NCI-H2029 (cell line): ENCODE results near the gene PUM1.

Experiments
- DNase-seq: peaks from one replicate; lab custom pipeline; 2025; lab: John Stamatoyannopoulos, UW

The PUM1 gene

DNA sequence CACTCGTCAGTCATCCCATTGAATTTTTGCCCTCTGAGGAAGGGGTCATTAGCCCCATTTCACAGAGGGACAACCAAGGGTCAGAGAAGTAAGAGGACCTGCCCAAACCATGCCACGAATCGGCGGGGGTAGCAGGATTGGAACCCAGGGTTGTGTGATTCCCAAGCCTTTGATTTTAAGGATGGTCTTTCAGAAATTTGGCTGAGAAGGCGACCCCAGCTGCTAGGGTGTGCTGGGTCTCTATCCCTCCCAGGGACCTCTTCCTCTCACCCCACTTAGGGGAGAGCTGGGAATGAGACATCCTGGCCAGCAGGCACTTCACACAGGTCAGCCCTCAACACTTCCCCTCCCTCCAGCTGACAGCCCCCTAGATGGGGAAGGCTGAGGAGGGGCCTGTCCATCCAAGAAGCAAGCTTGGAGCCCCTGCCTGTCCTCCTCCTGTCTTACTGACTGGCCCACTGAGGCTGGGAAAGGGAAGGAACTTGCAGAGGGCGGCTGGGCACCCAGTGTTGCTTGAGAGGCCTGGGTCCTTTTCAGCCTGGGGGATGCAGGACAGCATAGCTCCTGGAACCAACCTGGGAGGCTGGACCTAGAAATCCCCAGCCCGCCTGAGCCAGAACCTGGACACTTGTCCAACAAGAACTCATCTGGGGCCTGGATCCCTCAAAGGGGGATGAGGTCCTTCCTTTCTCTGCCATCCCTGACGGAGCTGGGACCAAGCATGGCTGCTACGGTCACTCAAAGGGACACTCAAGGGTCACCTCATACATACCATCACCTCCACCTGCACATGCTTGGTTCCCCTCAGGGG, 158.7 kb downstream of the PUM1 start:
- DNase-seq: no peak

DNA sequence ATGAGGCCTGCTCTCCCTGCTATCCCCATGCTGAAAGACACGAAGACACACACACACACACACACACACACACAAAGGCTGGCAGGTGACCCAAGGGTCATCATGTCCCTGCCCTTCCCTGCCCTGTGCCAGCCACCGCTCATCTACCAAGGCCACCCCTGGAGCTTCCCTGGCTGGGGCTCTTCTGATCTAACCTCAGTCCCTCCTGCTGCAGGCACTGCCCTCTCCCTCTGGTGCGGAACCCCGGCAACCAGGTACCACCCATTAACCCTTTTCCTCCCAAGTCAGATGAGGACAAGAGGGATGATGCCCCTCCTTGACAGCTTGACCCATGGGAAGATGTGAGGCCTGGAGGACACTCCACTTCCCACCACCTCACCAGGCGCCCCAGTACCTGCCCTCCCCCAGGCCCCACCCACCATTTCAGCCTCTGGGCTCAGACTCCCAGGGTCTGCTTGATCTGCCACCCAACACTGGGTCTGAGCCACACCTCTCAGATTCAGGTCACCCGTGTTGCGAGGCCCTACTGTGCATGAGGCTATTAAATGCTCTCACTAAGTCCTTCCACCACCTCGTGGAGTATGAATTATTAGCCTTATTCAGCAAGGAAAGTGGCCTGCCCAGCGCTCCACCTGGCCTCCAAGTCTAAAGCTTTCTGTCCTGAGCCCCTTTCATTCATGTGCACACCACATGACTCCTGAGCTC, 159.4 kb downstream of the PUM1 start:
- DNase-seq: no peak

DNA sequence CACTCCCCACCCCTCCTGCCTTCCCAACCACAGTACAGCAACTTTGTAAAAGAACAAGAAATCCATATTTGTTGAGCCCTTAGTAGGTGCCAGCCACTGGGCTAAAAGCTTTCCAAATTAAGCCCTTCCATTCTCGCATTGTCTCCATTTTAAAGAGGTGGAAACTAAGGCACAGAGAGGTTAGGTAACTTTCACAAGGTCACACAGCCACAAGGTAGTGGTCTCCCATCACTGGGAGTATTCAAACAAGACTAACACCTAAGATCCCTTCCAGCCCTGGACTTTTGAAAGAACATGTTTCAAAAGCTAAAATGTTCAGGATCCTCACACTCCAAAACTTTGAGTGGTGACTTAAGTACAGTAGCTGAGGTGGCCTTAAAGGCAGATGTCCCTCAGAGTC, 160.1 kb downstream of the PUM1 start:
- DNase-seq: no peak

DNA sequence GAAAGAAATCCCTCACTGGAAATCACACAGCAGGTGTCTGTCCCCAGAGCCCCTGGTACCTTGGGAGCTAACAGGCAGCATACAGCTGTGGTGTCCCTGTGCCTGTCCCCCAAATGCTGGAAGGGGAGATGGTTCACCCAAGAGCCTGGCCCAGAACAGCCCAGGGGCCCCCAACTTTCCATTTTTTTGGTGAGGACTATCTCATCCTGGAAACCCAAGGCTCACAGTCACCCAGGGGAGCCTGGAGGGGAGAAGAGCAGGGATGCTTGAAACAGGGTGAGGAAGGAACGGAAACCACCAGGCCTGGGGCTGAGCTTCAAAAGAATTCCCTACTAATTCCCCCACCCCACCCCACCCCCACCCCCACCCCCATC, 160.6 kb downstream of the PUM1 start:
- no peak for DNase-seq

DNA sequence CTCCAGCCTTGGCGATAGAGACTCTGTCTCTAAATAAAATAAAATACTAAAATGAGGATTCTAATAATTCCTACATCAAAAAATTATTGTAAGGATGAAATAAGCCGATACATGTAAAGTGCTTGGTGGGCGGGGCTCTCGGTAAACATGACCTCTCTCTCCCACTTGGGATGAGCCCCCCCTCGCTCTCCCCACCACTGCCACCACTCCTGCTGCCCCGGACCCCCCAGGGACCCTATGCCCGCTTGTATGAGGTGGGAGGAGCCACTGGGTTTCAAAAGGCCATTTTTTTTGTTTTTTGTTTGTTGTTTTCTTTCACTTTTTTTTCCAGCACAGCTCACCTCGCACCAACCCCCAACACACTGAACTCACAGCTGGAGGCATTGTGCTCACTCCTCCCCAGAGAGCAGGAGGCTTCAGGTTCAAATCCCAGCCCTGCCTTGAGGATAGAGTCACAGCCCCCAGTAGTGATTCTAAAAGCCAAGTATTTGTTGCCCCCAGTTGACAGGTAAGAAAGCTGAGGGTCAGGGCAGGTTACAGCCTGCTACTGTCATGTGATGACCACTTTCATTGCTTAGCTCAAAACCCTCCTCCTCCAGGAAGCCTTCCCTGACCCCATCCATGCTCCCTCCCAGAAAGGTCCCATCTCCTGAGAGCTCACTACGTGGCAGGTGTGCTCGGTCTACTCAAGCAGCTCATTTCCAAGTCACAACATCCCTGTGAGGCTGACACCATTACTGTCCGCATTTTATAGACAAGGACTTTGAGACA, 161.1 kb downstream of the PUM1 start:
- DNase-seq: no peak

DNA sequence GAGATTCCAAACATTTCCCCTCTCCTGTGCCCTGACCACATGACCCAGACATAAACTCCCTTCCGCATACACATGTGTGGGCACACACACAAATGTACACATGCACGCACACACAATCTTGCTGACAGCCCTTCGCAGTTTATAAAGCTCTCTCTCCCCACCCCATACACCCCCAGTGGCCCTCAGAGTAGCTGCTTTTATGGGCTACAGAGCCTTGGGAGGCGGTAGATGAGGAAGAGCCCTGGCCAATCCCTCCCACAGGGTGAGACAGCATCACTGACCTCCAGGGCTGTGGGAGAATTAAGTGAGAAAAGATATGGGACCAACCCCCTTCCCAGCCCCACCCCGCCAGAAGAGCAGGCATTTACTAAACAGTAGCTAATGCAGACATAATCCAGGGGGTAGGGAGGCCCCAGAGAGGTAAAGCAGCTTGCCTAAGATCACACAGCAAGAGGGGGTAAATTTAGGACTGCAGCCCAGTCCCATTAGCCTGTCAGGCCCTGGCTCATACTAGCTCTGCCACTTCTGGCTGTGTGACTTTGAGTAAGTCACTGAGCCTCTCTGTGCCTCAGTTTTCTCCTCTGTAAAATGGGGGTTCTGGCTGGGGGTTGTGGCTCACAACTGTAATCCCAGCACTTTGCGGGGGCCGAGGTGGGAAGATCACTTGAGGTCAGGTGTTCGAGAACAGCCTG, 162.0 kb downstream of the PUM1 start:
- no peak for DNase-seq

DNA sequence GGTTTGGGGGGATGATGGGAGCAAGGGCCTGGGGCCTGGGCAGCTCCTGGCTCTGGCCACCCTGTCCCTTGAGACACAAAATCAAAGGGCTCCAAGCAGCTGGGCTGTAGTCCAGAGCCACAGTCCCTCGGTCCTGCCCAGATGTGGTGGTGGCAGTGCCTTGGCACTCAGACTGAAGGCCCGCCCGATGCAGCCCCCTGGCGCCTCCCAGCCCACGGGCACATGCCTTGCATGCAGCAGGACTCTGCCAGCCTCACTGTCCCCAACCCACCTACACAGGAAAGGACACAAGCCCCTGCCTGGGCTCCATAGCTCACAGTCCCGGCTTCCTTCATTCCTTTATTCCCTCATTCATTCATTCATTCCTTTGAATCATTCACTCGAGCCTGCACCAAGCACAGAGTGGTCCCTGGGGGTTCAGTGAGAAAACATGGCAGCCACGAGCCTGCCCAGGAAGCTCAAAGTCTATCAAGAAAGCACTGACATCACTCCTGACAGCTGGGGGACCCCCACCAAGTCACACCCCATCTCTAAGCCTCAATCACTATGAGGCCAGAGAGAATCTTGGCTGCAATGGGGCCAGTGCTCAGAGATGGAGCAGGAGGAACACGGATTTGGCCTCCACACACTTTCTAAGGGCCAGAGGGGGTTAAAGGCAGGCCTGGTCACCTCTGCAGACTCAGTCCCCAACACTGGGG, 162.8 kb downstream of the PUM1 start:
- no peak for DNase-seq

DNA sequence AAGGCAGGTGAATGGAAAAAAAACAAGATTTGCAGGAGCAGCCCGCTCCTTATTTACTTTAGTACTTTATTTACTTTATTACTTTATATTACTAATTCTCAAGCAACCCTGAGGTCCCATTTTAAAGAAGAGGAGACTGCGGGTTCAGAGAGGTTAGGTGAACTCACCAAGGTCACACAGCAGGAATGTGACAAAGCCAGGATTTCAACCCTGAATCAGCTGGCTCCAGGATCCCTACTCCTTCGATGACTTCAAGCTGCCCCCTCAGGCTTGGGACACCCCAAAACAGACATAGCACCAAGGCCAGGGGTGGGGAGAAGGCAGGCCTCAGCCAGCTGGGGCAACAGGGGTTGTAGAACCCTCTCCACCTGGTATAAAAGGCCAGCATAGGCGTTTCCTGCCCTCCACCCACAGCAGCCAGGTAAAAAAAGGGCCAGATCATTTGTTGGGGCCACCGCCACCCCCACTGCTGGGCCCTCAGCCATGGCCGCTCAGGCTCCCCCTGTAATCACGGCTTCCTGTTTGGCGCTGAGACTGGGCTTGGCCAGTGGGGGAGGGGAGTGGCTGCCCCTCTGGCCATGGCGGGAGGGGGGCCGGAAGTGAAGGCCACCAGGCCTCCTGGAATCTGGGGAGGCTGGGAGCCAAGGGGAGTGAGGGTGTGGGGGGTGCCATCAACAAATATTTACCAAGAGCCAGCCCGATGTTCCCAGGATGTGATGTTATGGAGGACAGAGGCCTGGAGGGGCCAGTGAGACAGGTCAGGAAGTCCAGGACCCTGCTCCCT, 163.5 kb downstream of the PUM1 start:
- DNase-seq: no peak

DNA sequence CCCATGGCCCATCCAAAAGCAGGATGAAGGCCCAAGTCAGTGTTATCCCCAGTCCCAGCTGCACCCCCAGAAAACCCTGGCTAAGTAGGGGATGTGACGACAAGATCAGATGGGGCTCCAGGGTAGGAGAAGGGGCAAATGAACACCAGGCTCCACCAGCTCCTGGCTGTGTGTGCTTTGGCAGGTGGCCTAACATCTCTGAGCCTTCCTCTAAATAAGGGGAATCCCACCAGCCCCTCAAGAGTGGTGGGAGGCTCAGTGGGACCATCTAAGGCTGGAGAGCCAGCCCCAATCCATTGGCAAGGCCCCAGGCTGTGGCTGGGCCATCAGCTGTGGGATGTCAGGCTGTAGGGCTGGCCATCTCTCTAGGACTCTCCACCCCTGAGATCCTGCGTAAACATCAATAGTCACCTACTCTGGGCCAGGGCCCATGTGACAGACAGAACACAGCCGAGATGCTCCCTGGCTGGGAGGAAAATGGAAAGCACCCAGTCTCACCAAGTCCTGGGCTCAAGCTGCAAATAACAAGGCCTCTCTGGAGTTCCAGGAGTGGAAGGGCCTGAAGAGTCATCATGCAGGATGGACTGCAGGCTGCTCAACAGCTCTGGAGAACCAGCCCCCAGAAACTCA, 164.5 kb downstream of the PUM1 start:
- no peak for DNase-seq

DNA sequence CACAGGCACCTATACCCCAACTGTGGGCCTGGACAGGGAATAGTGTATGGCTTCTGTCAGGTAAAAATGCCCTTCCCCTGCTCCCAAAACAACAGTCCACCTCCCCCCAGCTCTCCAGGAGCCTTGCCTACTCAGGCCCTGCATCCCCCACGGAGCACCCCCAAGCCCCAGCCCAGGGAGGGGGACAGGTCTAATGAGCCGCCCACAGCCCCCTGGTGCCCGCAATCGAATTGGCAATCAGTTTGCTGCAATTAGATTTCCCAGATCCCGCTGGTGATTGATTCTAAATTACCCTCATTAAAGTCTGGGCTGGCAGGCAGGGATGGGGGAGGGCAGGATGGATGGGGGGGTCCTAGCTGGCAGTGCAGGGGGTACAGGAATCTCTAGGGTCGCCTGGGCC, 165.0 kb downstream of the PUM1 start:
- DNase-seq: no peak

DNA sequence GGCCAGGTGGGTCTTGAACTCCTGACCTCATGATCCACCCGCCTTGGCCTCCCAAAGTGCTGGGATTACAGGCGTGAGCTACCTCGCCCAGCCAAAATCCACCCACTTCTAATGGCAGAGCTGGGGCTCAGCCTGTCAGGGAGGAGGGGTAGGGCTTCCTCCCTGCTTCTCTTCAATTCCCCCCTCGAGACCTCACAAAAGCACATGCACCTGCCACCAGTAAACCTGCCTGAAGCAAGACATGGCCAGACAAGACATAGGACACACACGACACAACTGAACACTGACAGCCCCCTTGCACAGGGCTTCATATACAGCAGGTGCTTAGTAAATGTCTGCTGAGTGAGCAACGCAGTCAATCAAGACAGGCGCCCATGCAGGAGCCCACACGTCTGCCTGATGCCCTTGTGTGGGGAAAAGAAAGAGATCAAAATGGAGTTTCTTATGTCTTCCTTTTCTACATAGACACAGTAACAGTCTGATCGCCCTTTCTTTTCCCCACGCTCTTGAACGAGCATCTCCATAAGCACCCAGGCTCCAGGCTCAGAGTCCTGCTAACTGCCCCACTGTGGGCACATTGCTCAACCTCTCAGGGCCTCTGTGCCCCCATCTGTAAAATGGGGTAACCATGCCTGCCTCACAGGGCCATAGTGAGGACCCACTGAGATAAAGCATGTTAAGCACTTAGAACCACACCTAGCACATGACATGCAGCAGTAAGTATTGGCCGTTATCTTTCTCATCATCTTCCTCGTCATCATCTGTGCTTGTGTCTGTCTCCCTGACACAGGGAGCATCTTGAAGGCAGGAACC, 165.7 kb downstream of the PUM1 start:
- DNase-seq: no peak

DNA sequence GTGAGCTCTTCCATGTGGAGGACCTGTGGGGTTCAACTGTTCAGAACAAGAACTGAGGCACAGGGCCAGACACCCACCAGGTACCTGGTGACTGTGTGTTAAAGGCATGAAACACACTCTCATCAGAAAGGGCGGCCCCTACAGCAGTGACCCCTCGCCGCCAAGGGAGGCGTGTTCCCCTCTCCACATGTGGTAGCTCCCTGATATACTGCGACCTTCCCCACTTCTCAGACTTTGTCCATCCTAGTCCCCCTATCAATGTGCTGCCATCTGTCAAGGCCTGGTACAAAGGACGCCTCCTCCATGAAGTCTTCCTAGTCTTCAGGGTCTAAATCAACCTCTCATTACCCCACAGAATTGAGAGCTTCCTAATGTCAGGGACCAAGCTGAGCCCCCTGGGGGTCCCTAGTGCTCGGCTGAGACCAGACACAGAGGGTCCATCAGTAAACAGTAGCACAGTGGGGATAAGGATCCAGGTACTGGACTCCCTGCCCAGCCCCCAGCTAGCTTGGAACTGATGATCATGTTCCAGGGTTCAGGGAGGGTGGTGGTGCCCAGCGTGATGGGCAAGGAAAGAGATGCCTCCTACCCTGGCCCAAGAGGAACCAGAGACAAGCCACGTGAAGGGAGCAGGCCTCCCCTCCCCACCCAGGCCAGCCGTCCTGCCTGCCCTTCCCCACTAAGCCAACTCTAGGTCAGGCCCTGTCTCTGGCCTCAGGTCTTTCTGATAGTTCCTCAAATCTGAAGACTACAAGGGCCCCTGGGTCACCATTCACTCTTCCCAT, 167.3 kb downstream of the PUM1 start:
- DNase-seq: no peak

DNA sequence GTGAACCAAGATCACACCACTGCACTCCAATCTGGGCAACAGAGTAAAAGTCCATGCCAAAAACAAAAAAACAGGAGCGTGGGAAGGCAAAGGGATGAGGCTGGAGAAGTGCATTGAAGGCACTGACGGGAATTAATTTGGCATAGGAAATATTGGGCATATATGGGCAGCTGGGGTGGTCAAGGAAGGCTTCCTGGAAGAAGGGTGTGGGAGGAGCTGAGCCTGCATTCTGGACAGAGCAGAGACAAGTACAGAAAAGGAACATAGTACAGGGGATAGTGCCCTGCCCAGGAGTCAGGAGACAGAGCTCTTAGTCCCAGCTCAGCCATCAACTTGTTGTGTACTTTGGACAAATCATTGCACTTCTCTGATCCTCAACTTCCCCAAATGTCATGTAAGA, 168.6 kb downstream of the PUM1 start:
- DNase-seq: no peak

DNA sequence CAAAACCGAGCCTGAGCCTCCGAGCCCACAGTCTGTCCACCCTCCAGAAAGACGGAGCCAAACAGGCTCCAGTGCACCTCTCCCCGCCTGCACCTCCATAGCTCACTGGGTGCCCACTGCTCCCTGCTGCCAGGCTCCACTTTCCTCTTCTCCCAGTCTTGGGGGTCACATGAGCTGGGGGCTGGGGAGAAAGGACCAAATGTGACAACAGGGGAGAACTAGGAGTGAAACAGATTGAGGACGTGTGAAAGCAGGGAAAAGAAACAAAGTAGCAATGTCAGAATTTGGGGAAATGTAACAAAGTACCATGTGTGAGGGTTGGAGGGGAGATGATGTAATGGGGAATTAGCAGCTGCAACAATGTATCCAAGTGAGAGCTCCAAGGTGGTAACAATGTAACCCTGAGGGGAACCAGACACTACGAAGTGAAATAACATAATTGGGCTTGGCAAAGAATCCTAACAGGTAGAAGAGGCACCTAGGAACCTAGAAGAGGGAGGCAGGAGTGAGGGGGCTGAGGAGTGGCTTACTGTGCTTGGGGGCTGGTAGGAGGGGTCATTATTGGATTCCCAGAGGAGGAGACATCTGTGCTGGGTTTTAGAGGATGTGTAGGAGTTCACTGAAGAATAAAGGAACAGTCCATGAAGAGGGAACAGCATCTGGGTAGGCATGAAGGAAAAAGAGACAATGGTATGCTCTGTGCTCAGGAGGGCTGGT, 169.4 kb downstream of the PUM1 start:
- no peak for DNase-seq

DNA sequence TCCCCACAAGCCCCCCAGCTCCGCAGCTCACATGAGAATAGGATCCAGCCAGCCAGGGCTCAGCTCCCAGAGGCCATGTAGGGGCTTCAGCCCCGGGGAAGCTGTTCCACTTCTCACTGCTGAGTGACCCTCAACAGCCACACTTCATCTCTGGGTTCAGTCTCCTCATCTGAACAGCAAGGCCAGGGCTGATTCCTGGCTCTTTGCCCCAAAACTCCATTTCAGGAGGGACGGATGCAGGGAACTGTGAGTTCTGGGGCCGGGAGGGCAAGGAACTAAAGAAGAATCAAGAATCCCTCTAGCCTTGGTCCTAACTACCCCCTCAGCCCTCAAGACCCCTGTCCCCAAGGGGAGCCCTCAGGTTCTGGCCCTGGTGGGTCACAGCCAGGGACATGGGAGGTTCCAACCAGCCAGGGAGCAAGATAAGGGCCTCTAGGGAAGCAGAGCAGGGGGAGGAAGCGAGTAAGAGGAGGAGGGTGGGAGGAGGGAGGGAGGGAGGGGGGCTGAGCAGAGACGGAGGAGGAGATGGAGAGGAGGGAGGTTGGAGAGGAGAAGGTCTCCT, 170.1 kb downstream of the PUM1 start:
- no peak for DNase-seq

DNA sequence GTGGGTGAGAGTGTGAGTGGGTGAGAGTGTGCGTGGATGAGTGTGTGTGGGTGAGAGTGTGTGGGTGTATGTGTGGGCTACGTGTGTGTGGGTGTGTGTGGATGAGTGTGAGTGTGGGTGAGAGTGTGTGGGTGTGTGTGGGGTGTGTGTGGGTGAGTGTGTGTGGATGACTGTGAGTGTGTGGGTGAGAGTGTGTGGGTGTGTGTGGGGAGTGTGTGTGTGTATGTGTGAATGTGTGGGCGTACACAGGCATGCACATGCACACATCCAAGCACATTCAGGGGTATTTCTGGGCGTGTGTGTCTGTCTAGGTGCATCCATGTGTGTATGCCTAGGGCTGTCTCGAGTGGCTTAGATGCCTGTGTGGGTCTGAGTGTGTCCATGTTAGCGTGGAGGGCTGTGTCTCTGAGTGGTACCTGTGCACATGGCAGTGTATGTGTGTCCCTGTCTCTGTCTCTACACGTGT, 171.0 kb downstream of the PUM1 start:
- no peak for DNase-seq

DNA sequence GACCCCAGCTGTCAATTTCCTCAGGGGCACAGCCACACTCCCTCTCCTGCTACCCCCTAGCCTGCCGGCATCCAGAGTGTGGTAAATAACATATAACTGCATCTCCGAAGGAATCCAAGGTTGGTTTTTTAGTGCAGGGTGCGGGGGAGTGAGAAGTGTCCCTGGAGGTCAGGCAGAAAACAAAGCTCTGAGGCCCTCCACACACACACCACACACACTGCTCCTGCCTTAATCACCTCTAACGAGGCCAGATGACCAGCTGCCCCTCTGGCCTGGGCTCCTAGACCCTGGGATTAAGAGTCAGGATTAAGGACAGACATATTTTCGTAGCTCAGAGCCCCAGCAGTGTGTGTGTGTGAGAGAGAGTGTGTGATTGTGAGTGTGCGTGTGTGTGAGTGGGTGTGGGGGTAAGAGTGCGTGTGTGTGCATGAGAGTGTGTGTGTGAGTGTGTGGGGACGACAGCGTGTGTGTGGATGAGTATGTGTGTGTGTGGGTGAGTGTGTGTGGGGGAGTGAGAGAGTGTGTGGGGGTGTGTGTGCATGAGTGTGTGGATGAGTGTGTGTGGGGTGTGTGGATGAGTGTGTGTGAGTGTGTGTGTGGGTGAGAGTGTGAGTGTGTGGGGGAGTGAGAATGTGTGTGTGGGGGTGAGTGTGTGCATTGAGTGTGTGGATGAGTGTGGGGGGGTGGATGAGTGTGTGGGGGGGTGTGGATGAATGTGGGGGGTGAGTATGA, 171.6 kb downstream of the PUM1 start:
- DNase-seq: no peak
